ENCODE data around the gene BCAR3.
A peak's percentile ranks its signal among the peaks of the same experiment; 100 is the strongest.

Gene BCAR3

DNA sequence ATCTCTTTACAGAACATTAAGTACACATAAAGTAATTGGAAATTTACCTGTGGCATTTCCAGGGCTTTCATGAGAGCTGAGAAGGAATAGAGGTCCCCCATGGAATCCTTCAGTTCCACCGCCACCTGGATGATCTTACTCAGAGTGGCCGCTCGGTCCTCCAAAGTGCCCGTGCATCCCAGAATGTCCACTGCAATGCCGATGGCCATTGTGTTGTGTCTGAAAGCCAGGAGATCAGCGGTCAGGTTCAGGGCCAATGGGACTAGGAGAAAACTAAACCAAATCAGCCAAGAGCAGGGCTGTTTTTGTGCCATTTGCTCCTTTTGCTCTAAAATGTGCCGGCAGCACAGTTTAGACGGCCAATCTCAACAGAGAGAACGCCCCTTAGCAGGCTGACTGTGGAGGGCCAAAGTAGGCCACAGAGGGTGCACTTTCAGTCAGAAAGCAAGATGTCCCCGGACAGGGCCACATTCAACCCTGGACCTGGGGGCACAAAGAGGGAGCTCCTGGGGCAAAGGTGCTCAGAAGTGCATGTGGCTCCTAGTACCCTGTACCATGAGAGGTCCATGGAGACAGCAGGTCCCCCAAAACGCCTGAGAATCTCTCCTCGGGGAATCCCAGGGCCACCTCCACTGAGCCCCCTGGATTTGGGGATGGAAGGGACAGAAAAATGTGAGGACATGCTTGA, 109.9 kb downstream of the BCAR3 start:
- DNase-seq: no peak

DNA sequence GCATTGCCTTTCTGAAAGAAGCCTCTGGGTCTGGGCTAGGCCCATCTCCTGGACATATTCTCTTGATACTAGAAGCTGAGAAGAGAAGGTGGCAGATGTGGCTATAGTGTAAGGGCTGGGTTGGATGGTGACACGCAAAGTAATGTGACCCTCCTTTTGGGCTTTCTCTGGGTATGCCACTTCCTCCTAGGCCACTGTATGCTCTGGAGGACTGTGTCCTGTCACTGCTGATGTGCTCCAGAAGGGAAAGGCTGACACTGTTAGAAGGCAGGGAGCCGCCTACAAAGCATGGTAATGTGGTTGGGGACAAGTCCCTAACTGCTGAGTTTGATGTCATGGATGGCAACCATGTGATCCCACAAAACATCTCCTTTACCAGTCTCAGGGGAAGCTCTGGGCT, 112.1 kb downstream of the BCAR3 start:
- no peak for DNase-seq

DNA sequence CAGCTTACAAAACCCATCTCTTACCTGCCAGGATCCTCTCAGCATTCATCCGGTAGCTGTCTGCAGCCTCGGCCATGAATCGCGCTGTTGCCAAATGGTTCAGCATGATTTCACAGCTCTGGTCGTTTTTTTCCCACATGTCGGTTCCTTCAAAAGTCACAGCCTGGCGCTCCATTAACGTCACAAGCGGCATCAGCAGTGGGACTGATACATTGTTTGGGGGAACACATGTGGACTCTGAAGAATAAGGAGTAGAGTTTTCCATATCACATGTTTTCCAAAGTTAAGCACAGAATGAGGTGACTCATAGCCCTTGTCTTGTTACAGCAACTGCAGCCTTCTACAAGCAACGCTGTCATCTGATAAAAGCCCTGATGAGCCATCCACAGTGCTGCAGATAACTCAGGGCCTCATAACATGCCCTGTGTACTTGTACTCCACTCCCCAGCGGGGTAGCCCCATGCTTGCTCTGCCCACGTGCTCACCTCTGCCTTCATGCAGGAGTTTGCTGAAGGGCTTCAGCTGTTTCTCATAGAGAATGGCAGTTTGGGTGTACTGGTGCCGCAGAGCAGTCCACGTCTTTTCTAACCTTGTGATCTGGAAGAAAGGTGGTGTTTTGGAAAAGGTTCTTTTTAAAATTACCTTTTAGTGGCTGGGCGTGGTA, 114.2 kb downstream of the BCAR3 start:
- DNase-seq: no peak

DNA sequence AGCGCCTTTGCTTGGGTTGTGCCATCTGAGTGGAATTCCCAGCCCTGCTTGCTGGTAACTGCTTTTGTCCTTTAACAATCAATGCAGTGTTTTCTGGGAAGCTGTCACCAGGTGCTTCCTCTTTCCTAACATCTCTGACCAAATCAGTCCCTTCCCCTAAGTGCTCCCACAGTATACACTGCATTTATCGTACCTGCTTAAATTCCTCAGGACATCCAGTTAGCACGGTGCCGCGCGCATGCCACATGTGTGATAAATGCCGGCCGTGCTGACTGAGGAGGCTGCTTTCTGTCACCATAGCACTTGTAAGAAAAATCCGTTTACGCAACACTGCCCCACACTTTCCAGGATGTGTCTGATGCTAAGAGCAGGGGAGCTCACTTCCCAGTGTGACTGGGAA, 115.4 kb downstream of the BCAR3 start:
- DNase-seq: no peak

DNA sequence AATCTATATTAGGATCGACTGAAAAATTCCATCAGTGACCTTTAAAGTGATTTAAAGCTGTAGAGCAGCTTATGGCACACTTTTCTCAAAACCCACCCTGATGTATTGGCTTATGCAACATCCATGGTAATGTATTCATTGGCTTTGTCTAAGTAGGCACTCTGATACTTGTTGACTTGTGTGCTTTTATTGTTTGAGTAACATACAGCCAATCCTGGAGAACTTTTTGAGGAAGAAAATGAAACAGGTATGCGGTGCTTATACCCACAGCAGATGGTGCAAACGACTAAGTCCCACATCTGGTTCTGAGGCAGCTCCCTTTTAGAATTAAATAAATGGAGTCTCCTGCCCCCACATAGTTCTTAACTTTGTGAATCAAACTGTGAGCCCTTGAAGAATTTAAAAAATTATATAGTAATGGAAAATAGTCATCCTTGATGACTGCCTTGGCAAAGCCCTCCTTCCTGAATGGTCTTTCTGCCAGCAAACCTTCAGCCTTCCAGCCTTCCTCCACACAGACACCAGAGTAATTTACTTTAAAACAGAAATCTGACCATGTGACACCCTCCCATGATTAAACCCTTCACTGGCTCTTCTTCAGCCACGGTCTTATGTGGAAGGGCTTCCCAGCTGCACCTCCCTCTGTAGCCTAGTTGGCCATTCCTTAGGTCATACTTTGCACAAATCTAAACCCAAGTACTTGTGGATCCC, 116.0 kb downstream of the BCAR3 start:
- no peak for DNase-seq

DNA sequence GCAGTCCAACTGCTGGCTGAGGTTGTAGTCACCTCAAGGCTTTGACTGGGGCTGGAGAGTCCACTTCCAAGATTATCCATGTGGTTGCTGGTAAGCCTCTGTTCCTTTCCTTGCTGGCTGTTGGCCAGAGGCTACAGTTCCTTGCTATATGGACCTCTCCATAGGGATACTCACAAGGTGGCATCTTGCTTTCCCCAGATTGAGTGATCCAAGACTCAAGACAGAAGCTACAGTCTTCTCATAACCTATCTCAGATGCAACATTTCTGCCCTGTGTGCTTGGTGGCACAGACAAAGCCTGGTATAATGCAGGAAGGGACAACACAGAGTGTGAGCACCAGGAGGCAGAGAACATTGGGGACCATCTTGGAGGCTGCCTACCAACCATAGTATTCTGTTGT, 121.9 kb downstream of the BCAR3 start:
- DNase-seq: no peak

DNA sequence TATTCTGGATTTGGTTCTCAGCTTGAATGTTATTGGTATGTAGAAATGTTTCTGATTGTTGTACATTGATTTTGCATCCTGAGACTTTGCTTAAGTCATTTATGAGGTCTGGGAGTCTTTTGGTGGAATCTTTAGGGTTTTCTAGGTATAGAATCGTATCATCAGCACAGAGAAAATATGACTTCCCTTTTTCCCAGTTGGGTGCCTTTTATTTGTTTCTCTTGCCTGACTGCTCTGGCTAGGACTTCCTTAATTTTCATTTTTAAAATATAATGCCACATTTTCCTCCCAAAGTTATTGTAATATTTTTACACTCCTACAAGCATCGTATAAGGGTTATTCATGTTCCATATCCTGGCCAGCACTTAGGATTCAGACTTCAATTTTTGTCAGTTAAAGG, 122.6 kb downstream of the BCAR3 start:
- DNase-seq: no peak

DNA sequence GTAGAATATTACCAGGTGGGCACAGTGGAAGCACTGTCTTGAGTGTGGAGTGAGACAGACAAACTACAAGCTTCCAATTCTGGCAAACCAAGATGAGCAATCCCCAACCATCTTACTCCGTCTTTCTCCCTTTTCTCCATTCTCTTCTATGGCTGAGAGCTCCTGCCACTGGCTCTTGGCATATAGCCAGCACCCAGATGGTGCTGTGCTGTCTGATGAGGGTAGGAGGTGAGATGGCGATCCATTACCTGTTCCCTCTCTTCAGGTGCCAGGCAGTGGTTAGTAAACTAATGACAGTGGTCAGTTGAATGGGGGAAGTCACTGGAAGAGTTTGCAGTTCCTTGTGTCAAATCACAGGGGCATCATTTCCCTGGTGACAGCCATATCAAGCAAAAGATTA, 125.3 kb downstream of the BCAR3 start:
- peak; percentile 58 for DNase-seq

DNA sequence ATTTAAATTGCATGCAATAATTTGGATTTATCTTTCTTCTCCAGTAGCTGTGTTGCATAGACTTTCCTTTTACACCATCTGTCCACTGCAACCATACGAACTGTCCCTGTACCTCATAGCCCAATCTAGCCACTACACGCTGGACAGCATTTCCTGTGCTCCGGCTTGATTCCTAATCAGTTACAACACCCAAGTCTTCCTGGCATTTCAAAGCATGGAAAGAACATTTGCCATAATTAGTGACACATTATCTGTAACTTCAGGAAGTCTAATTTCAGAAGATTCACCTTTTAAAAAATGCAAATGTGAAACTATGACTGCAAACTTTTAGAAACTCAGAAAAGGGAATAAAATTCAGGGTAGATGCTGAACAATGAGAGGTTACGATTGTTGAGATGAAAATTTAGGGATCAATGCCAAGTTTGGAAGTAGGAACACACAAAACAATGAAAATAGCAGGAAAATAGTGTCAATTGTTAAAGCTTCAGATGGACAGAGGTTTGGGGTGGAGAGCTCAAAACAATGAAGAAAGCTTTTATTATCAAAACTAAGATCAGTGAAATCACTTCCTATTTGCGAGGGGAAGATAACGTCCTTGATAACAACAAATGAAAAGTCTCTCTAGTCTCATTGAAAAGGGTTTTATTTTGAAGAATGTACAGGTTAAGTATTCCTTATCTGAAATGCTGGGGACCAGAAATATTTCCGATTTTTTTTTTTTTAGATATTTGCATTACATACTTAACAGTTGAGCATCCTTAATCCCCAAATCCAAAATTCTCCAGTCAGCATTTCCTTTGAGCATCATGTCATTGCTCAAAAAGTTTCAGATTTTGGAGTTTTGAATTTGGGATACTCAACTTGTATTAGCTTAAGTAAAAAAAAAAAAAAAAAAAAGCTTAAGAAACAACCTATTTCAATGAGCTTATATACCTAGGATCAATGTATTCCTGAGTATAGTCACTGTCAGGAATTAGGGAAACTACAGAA, 126.5 kb downstream of the BCAR3 start:
- DNase-seq: no peak

DNA sequence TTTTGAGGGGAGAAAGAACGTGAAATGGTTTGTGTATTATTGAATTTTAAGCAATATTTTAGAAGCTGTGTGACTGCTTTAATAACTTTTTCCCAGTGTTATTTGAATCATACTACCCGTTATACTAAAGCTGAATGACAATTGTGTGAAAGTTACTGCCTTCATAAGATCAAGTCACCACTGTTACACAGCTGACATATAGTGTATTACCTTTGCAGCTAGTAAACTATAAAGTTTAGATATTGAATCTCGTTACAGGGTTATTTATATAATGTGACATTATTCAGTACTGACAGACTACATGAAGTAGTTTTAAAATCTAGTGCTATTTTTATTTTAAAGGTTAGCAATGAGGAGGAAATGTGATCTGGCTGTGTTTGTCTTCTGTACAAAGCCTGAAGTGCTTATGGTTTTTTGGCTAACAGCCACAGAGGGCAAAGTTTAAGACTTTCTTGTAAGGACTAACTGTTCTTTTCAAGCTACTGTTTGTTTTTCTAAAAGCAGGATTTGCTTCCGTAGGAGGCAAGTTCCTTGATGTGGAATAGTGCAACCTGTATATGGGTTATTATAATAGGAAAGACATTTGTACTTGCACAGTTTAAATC, 127.6 kb downstream of the BCAR3 start:
- DNase-seq: peak; percentile 19

DNA sequence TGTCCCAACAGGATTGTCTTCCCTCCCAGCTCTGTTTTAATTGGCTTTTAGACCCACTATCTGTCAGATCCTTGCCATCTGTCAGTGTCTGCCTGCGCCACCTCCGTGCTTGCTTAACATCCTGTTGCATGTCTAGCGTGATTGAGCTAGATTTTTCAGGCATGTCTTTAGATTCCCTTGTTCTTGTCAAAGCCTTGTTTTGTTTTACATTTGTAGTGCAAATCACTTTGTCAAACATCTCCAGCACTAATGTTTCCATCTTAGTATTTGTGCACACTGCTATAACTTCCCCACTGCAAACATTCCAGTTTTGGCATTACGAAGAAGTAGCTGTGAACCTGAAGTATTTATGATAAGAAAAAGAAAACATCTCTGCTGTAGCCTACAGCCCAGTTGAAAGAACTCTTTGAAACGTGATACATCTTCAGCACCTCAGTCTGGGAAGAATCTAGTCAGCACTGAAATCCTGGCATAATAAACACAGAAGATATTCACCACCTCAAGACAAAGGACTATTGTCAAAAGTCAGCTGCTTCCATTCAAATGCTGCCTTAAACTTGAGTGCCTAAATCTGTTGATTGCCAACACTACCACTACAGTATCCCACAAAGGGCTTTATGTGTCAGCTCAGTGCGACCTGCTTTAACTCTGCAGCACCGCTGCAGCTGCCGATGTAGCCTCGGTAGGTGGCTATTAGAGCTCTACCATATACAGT, 128.7 kb downstream of the BCAR3 start:
- DNase-seq: peak; percentile 18

DNA sequence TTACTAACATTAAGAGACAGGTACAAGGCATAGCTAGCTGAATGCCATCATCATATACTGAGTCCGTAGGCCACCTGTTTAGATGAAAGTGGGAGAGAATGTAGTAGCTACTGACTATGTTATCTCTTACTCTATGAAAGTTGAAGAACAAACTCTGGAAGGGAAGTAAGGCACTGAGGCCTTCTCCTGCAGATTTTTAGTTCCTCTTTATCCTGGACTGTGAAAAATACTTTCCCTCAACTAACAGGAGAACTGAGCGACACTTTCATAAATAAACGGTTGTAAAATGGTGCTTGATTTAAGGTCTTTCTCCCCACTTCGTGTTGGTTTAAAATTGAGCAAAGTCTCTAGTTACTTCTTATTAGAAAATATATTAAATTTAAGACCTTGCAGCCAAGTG, 131.8 kb downstream of the BCAR3 start:
- no peak for DNase-seq

DNA sequence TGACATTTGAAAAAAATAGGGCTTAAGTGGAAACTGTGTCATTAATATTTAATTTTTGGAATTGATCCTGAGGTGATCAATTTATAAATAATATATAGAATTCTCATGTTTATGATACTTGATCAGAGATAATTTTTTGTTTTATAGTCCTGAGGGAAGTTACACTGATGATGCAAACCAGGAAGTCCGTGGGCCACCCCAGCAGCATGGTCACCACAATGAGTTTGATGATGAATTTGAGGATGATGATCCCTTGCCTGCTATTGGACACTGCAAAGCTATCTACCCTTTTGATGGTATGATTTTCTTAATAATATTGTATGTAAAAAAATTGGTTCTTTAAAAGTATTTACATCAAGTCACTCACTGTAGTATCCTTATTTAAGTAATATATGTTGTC, 132.5 kb downstream of the BCAR3 start:
- no peak for DNase-seq

DNA sequence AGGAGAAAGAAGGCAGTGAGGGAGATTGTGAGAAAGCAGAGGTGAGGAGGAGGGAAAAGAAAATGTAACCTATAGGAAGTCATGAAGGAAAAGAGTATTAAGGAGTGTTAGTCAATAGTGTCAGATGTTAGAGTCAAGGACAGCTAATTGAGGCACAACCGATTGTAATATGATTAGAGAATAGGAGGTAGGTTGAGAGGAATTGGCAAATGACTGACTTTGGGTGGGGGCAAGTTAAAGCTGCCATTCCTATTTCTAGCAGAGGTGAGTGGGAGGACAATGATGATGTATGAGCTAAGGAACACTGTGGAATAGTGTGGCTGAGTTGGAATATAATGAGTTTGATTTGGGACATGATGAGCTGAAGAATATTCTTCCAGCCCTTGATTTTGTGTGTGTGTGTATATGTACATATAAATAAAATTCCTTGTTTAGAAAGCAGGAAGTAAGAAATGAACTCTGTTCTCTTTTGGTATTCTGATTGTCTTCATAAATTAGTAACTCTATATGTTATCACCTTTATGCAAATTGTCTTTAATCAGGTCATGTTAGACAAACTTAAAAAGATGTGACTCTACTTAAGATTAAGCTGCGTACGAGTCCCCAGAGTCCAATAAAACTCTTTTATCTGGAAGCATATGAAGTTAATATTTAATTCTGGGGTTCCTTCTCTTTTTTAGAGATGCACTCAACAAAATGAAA, 135.3 kb downstream of the BCAR3 start:
- no peak for DNase-seq

DNA sequence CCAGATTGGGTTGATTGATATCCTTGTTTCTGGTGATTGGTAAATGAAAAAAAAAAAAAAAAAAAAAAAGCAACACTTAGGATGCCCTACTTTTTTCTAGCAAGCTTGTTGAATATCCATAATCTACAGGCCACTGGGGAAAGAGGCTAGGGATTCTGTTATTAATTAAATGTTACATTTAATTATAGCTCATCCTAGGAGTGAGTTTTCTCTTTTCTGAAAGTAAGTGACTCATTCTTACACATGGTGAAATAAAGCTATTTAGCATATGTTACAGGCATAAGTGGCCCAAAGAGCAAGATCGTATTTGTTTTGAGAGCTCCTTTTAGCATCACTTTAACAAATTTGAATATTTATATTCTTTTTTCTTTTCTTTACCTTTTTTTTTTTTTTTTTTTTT, 139.2 kb downstream of the BCAR3 start:
- DNase-seq: no peak

DNA sequence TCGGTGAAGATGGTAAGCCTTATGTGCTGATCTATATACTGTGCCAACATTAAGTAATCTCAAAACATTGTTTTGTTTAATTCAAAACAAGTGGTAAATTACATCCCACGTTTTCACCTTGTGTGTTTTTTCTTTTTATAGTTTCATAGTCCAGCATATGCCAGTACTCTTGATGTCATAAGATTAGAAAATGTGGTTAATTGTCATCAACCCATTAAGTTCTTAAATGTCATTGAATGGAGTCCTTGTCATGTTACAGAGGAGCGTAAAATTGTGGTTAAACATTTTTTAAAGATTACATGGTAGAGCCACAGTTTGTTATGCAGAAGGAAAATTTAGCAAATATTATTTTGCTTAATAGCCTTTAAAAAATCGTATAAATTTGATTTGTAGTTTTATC, 140.6 kb downstream of the BCAR3 start:
- DNase-seq: no peak

DNA sequence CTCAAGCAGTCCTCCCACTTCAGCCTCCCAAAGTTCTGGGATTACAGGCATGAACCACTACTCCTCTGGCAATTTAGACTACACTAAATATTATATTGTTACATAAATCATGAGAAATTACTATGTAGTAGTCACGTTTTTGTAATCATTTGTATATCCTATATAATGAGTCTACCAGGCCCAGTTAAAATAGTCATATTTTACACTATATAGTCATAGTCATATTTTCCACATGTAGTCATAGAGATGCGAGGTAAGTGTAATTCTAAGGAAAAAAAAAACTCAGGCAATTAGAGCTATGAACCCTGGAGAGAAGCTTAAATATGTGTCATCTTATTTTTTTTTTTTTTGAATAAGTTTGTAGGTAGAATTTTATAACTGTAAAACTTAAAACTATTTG, 143.7 kb downstream of the BCAR3 start:
- no peak for DNase-seq

DNA sequence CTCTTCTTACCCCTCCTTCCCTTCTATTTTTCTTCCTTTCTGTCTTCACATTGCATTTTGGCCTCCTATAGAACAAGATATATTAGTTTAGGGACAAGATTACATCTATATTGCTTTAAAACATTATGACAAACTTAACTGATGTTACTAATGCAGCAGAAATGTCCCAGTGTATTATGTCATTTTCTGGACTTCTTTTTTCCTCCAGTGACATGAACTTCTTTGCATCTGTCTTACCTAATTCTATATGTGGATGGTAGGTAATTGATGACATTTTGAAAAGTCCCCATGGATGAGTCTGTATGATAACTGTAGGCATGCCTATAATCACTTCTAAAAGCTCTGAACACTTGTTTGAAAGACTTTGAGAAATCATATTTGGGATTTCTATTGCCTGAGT, 144.2 kb downstream of the BCAR3 start:
- no peak for DNase-seq

DNA sequence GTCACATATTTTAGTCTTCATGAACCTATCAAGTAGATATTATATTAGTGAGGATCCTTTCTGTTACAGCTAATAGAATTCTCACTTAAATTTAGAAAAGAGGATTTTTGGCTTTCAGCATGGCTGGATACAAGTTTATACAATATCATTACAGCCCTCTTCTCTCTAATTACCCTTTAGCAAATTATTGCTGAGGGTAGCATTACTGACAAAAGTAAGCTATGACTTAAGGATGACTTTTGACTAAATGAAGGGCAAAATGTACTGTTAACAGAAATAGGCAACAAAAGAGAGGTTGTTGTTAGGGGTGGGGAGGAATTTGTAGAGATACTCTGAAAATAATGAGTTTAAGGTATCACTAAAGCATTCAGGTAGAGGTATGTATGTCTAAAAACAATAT, 148.0 kb downstream of the BCAR3 start:
- no peak for DNase-seq

DNA sequence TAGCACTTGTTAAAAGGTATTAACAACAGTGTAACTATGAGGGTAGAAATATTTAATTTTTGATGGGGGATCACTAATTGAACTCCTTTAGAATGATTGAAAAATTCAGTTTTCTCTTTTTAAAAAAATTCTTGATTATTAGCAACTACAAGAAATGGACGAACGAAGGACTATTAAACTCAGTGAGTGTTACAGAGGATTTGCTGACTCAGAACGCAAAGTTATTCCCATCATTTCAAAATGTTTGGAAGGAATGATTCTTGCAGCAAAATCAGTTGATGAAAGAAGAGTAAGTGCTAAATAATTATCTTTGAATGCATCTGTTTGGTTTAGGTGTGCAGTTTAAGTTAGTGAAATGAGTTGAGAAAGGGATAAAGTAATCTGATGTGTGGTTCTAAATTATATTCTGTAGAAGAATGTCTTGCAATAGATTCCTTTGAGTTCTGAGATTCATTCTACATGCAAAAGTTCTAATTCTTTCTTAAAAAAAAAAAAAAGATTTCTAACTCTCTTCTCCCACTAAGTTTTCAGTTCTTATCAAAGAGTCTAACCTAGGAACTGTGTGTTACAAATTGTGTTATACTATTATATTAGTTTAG, 148.8 kb downstream of the BCAR3 start:
- no peak for DNase-seq

DNA sequence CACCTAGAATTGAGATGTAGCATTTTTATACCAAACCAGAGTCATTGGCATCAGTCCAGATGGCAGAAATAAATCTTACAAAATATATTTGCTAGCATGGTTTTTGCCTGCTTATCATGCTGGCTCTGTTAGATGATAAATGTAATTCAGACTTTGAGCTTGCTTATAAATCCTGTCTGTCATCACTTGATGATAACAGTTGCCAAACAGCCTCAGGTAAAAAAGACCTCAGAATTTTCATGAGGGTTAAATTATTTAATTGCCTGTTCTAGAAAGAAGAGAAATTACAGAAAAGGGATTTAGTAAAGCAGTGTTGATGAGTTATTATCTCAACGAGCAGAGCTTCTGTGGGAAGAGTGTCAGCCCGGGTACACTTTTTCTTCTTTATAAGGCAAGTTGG, 150.4 kb downstream of the BCAR3 start:
- DNase-seq: no peak
